ENCODE results near the gene NR2C2AP.

The NR2C2AP gene

GRCh38 chr19:19157808-19158207, 45.4 kb downstream of the NR2C2AP start:
- no peaks in the 10 kb centered on the region for H3K9me3 ChIP-seq (replicated peaks; ENCODE audit: insufficient read depth, low read length)

GRCh38 chr19:19155495-19156219, 47.6 kb downstream of the NR2C2AP start:
- no peak for DNase-seq
- H3K27me3 ChIP-seq (replicated peaks; ENCODE audit: insufficient read depth, low read length): no peaks in the 10 kb centered on the region

More at GRCh38 chr19:19157808-19158207, 45.4 kb downstream of the NR2C2AP start:
- Histone ChIP-seq H3K79me2 (ENCODE audit: low read length) (no peaks in the 10 kb centered on the region), H4K20me1 (ENCODE audit: insufficient read depth, low read length) (no peaks in the 10 kb centered on the region), H3K4me3 (ENCODE audit: low read length) (no peak overlapping the region), H3K27me3 (replicated peaks; ENCODE audit: insufficient read depth, low read length) (no peaks in the 10 kb centered on the region), H3F3A (ENCODE audit: insufficient read depth, low read length) (no peaks in the 10 kb centered on the region), H3K4me1 (ENCODE audit: low read length) (no peaks in the 10 kb centered on the region), H3K27ac (ENCODE audit: low read length) (no peak overlapping the region), H3K4me2 (ENCODE audit: low read depth, low read length) (no peak overlapping the region), H3K9me2 (replicated peaks; ENCODE audit: insufficient read depth, low read length) (no peaks in the 10 kb centered on the region), H3K36me3 (replicated peaks; ENCODE audit: insufficient read depth, low read length) (no peaks in the 10 kb centered on the region), H3K9ac (ENCODE audit: low read length) (no peak overlapping the region), H2AFZ (ENCODE audit: low read length) (no peak overlapping the region)
- DNase-seq: no peak
- TF ChIP-seq EZH2phosphoT487 (IDR thresholded peaks at IDR 0.05; ENCODE audit: low read length) (no peak), CTCF (IDR thresholded peaks at IDR 0.05; ENCODE audit: low read length) (no peak), EZH2 (optimal IDR thresholded peaks at IDR 0.05; ENCODE audit: low read depth, low read length) (no peak)

GRCh38 chr19:19154768-19155494, 48.3 kb downstream of the NR2C2AP start:
- no peak overlapping the region for H3K27ac ChIP-seq (ENCODE audit: low read length)
- no peak overlapping the region for H3K9ac ChIP-seq (ENCODE audit: low read length)
- H3F3A ChIP-seq (ENCODE audit: insufficient read depth, low read length): no peaks in the 10 kb centered on the region
- no peak for DNase-seq
- no peak overlapping the region for H2AFZ ChIP-seq (ENCODE audit: low read length)
- H3K27me3 ChIP-seq (replicated peaks; ENCODE audit: insufficient read depth, low read length): no peaks in the 10 kb centered on the region
- H3K9me3 ChIP-seq (replicated peaks; ENCODE audit: insufficient read depth, low read length): no peaks in the 10 kb centered on the region
- H3K9me2 ChIP-seq (replicated peaks; ENCODE audit: insufficient read depth, low read length): no peaks in the 10 kb centered on the region
- no peaks in the 10 kb centered on the region for H3K36me3 ChIP-seq (replicated peaks; ENCODE audit: insufficient read depth, low read length)
- H3K4me1 ChIP-seq (ENCODE audit: low read length): no peaks in the 10 kb centered on the region
- TF ChIP-seq CTCF (IDR thresholded peaks at IDR 0.05; ENCODE audit: low read length): no peak
- H3K4me3 ChIP-seq (ENCODE audit: low read length): no peak overlapping the region
- no peak overlapping the region for H3K4me2 ChIP-seq (ENCODE audit: low read depth, low read length)
- no peaks in the 10 kb centered on the region for H3K79me2 ChIP-seq (ENCODE audit: low read length)
- no peaks in the 10 kb centered on the region for H4K20me1 ChIP-seq (ENCODE audit: insufficient read depth, low read length)

More at GRCh38 chr19:19155495-19156219, 47.6 kb downstream of the NR2C2AP start:
- Histone ChIP-seq H3K27ac (ENCODE audit: low read length) (no peak overlapping the region), H3K9me2 (replicated peaks; ENCODE audit: insufficient read depth, low read length) (no peaks in the 10 kb centered on the region), H3K4me3 (ENCODE audit: low read length) (no peak overlapping the region), H3K9me3 (replicated peaks; ENCODE audit: insufficient read depth, low read length) (no peaks in the 10 kb centered on the region), H4K20me1 (ENCODE audit: insufficient read depth, low read length) (no peaks in the 10 kb centered on the region), H3K9ac (ENCODE audit: low read length) (no peak overlapping the region), H3K4me2 (ENCODE audit: low read depth, low read length) (no peak overlapping the region), H2AFZ (ENCODE audit: low read length) (no peak overlapping the region), H3K79me2 (ENCODE audit: low read length) (no peaks in the 10 kb centered on the region), H3K36me3 (replicated peaks; ENCODE audit: insufficient read depth, low read length) (no peaks in the 10 kb centered on the region), H3K4me1 (ENCODE audit: low read length) (no peaks in the 10 kb centered on the region), H3F3A (ENCODE audit: insufficient read depth, low read length) (no peaks in the 10 kb centered on the region)
- TF ChIP-seq EZH2 (optimal IDR thresholded peaks at IDR 0.05; ENCODE audit: low read depth, low read length) (no peak), CTCF (IDR thresholded peaks at IDR 0.05; ENCODE audit: low read length) (no peak), EZH2phosphoT487 (IDR thresholded peaks at IDR 0.05; ENCODE audit: low read length) (no peak)

All from MM.1S (cell line).